CD4-positive, alpha-beta T cell treated with Interleukin-12 subunit alpha and Interleukin-12 subunit beta, for 1 hour (primary cell): Measurements from ENCODE around the gene TEAD1.
"Not testable (repeated sequence)": the region's sequence is repeated elsewhere in the genome, so short reads cannot be mapped to it uniquely, and the experiment has no call there.

Experiments used
- DNase-seq: peaks from one replicate; pipeline ENCODE4 v3.0.0-alpha.2; 2020

TEAD1 gene

GRCh38 chr11:12871788-12872321 lies 197.6 kb downstream of the TEAD1 start:
- no peak for DNase-seq

GRCh38 chr11:12876340-12876739 lies 202.1 kb downstream of the TEAD1 start:
- no peak for DNase-seq

GRCh38 chr11:12876988-12877387 lies 202.8 kb downstream of the TEAD1 start:
- no peak for DNase-seq

GRCh38 chr11:12877508-12877907 lies 203.3 kb downstream of the TEAD1 start:
- not testable (repeated sequence) for DNase-seq

GRCh38 chr11:12880327-12880726 lies 206.1 kb downstream of the TEAD1 start:
- no peak for DNase-seq

- DNase-seq: no peak
Measured at GRCh38 chr11:12882670-12883069, 208.4 kb downstream of the TEAD1 start.

GRCh38 chr11:12884751-12885318 lies 210.6 kb downstream of the TEAD1 start:
- no peak for DNase-seq

- DNase-seq: no peak
Measured at GRCh38 chr11:12885717-12886239, 211.6 kb downstream of the TEAD1 start.

GRCh38 chr11:12886508-12886907 lies 212.3 kb downstream of the TEAD1 start:
- no peak for DNase-seq

GRCh38 chr11:12888525-12889158 lies 214.4 kb downstream of the TEAD1 start:
- DNase-seq: peak; percentile 56

GRCh38 chr11:12889243-12889642 lies 215.0 kb downstream of the TEAD1 start:
- no peak for DNase-seq

GRCh38 chr11:12890476-12890875 lies 216.3 kb downstream of the TEAD1 start:
- no peak for DNase-seq

GRCh38 chr11:12893787-12894672 lies 219.8 kb downstream of the TEAD1 start:
- DNase-seq: peak; percentile 48

- no peak for DNase-seq
Measured at GRCh38 chr11:12897390-12897789, 223.2 kb downstream of the TEAD1 start.

- no peak for DNase-seq
Measured at GRCh38 chr11:12897867-12898266, 223.6 kb downstream of the TEAD1 start.

- DNase-seq: no peak
Measured at GRCh38 chr11:12900496-12900895, 226.3 kb downstream of the TEAD1 start.

- DNase-seq: no peak
Measured at GRCh38 chr11:12901272-12901671, 227.1 kb downstream of the TEAD1 start.

- DNase-seq: no peak
Measured at GRCh38 chr11:12901874-12902481, 227.8 kb downstream of the TEAD1 start.

GRCh38 chr11:12902791-12903486 lies 228.7 kb downstream of the TEAD1 start:
- DNase-seq: no peak

- DNase-seq: no peak
Measured at GRCh38 chr11:12905435-12905834, 231.2 kb downstream of the TEAD1 start.

- DNase-seq: no peak
Measured at GRCh38 chr11:12906501-12906900, 232.3 kb downstream of the TEAD1 start.

- DNase-seq: no peak
Measured at GRCh38 chr11:12909879-12910278, 235.7 kb downstream of the TEAD1 start.
